GM12873 (cell line): ENCODE measurements around the gene SPON1.

ENCODE experiments used
- TF ChIP-seq, protein P1 (sequence below): IDR thresholded peaks from 2 replicates; pipeline ENCODE4 v1.5.1; 2012; ENCODE audit warnings: low read depth, mild to moderate bottlenecking, moderate library complexity, low read length, control low read depth; ENCODE audit not compliant: insufficient read depth; ENCODE audit errors: missing control alignments

SPON1 gene

DNA sequence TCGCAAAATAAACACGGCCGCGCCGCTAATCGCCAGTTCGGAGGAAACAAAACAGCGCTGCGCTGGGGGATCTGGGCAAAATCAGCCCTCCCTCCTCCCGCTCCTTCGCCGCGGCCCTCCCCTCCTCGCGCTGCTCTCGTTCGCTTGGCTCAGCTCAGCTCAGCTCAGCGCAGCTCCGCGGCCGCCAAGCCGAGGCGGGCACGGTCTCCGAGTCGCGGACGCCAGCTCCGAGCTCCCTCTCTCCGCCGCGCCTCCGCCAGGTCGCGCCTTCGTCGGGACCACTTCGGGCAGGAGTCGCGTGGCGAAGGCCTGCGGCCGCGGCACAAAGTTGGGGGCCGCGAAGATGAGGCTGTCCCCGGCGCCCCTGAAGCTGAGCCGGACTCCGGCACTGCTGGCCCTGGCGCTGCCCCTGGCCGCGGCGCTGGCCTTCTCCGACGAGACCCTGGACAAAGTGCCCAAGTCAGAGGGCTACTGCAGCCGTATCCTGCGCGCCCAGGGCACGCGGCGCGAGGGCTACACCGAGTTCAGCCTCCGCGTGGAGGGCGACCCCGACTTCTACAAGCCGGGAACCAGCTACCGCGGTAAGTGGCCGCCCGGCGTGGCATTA lies at the start of gene SPON1:
Gene SPON1, plus strand, starts transcription at position 162 of the 607 bp plus-strand sequence. Its CDS starts 182 bp downstream, at position 344.
- TF ChIP-seq, protein P1, sequence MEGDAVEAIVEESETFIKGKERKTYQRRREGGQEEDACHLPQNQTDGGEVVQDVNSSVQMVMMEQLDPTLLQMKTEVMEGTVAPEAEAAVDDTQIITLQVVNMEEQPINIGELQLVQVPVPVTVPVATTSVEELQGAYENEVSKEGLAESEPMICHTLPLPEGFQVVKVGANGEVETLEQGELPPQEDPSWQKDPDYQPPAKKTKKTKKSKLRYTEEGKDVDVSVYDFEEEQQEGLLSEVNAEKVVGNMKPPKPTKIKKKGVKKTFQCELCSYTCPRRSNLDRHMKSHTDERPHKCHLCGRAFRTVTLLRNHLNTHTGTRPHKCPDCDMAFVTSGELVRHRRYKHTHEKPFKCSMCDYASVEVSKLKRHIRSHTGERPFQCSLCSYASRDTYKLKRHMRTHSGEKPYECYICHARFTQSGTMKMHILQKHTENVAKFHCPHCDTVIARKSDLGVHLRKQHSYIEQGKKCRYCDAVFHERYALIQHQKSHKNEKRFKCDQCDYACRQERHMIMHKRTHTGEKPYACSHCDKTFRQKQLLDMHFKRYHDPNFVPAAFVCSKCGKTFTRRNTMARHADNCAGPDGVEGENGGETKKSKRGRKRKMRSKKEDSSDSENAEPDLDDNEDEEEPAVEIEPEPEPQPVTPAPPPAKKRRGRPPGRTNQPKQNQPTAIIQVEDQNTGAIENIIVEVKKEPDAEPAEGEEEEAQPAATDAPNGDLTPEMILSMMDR, result no peak

DNA sequence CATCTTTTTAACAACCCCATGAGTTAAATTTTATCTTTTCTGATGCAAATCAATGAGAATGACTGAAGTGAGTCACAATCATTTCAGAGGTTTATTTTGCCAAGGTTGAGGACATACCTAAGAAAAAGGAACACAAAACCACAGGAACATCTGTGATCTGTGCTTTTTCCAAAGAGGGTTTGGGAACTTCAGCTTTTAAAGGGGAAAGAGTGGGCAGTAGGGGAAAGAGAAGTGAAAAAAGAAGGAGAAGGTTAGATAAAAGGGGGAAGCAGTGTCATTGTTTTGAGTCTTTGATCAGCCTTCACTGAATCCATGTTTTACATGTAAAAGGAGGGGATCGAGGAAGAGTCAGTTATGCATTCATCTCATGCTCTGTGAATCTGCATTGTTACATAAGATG lies 45.3 kb upstream of the SPON1 start:
- TF ChIP-seq, protein P1, result no peak

DNA sequence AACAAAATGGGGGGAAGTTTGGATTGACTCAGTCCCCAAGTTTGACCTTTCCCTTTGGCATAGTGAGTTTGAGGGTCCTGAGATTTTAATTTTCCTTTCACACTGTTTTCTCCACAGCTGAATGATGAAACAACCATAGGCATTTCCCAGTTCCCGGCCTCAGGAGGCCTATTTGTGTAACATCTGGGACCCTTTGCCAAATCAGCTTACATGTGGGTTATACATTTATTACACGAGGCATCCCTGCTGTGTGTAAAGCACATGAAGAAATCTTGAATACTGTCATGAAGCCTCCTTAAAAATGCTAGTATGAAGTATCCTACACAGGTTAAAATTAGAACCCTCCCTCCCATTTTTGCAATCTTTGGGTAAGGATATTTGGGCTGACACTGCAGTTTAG lies 44.6 kb upstream of the SPON1 start:
- TF ChIP-seq, protein P1, result no peak

DNA sequence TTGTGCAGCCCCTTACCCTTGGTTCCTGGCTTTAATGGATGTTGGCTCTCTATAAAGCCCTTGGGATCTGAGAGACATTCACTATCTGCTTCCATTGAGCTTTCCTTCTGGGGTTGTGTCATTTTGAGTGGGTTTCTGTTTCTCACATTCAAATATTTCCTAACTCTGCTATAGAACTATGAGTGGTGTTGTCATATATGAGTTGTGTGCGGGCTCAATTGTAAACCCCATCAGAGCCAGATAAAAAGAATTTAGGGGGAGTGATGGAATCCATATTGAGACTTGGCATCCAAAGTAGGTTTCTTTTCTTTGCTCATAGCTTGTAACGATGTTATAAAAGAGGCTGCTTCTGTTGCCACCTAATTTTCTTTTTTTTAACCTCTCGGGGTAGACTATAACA lies 41.8 kb upstream of the SPON1 start:
- TF ChIP-seq, protein P1, result no peak

DNA sequence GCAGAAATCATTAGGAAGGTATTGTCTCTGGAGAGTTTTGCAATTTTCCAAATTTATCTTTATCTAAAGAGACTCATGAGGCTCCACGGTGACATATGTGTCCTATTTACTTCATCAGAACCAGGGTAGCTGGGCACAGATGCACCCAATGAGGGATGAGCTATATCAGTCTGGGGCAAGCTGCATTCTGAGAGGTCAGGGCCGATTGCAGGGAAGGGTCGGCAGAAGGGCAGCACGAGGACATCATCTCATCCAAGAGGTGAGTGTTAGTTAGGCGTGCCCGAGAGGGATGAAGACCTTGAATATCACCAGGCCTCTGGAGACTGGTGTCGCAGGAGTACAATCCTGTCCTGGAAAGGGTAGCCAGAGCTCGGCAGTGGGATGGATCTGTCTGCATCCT lies 41.0 kb upstream of the SPON1 start:
- TF ChIP-seq, protein P1, result no peak

DNA sequence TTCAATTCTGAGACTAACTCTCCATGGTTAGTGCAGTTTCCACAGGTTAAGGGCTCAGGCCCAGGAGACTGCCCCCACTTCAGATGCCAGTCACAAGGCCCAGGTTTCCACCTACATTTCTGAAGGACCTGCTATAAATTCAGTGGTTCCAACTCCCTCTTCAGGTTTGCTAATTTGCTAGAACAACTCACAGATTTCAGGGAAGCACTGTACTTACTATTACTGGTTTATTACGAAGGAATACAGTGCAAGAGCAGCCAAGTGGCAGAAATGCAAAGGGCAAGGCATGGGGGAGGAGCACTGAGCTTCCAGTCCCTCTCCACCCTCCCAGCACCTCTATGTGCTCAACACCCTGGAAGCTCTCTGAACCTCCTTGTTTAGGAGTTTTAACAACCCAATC lies 39.3 kb upstream of the SPON1 start:
- TF ChIP-seq, protein P1, result no peak

DNA sequence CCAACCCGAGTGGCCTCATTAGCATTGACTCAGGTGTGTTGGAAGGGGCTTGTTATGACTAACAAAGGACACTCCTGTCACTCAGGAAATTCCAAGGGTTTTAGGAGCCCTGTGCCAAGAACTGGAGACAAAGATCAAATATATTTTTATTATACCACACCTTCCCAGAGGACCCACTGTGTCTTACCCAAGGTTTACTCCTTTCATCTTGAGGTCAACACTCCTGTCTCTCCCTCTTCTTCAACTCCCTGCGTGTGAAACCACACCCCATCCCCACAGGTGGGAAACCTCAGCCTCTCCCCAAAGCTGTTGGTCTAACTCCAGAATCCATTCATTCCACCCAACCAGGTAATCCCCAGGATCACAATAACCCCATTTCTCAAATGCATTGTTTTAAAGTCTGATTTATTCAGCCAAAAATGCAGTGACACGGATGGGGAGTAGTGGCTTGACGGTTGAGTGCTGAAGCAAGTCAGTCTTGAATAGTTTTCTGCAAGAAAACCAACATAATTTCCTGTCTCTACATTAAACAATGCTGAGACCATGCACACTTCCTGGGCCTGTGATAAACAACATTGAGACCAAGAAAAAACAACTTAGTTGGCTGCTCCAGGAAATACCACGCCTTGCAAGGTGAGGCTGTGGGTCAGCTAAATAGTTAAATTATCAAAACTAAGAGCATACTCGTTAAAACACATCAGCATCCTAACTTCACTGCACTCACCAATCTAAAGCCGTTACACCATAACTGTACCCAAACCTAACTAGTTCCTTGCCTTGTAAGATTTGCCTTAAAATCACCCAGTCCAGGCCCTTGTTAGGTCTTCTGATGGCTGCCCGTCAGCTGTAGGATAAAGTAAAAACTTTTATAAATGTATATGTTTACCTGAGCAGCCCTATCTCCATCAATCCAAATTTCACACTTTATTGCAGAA lies 38.5 kb upstream of the SPON1 start:
- TF ChIP-seq, protein P1, result no peak
